Measurements from ENCODE around the gene CD2BP2.
"Not testable (repeated sequence)": the region's sequence is repeated elsewhere in the genome, so short reads cannot be mapped to it uniquely, and the experiment has no call there.

CD2BP2 gene

DNA sequence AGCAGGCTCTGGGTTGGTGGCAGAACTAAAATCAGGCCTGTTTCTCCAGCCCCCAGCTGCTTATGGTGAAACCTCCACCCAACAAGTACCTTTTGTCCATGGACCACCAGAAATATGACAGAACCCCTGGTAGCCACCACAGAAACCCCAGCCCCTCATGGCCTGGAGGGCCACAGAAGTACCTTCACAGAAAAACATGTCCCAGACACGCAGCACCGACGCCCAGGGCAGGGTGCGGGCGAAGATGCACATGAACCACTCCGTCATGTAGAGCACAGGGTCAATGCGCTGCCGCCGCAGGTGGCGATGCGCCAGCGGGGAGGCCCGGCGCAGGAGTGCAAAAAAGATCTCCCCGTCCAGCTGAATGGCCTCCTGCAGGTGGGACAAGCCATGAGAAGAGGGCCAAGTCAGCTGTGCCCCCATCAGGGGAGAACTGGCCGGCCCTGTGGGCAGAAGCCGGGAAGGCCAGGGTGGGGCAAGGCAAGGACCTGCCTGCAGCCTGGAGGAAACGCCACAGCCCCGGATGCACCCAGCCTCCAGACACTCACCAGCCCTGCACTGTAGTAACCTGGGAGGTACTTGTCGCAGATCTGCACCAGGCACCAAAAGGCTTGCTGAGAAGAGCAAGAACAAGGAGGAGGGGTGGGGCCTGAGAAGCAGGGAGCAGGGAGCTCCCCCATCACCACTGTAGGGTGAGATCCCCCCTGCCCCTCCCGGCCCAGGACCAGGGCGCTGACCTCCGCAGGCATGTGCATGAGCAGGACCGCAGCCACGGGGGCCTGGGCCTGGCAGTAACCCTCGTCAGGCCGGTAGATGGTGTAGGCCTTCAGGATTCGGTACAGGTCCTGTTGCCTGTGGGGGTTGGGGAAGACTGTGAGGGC is 4.1 kb upstream of the CD2BP2 start:
- no peak for DNase-seq (ENCODE audit: low read depth)

DNA sequence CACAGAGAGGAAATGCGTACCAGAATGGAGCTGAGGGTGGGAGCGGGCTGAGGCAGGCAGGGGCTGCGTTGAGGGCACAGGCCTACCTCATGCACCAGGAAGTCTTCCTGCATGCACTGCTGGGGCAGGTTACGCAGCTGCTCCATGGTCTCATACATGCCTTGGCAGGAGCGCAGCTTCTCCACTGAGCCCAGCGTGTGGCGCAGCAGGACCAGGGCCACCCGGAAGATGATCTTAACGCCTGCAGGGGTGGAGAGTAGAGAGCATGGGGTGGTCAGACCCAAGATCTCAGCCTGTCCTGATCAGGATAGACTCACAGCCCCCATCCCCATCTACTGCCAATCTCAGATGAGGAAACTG is 3.4 kb upstream of the CD2BP2 start:
- no peak for DNase-seq (ENCODE audit: low read depth)

DNA sequence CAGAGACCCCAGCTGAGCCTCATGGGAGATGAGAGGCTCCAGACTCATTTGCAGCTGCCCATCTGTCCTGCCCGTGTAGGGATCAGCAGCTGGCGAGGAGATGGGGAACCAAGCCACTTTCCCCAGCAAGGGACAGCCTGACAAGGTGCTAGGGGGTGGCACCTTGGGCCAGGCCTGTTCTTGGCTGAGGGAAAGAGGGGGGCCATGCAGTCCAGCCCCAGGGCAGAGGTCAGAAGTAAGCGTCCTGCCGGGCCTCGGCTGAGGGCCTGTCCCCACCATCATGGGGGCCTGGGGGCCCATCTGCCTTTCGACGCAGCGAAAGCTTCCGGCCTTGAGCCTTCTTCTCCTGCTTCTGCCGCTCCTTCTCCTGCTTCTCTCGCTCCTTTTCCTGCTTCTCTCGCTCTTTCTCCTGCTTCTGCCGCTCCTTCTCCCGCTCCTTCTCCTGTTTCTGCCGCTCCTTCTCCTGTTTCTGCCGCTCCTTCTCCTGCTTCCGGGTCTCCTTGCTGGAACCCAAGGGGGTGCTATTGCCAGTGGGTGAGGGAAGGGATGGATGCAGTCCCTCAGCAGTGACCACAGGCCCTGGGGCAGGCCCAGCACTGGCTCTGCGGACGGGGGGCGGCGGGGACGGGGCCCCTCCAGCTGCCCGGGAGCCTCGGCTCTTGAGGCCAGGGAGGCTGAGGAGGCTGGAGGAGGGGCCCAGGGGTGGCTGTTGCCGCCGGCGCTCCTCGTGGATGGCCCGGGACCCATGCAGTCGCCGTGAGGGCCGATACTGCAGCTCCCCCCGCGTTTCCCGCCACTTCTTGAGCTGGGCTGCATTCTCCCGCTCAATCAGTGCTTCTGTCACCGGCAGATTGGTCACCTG is 2.8 kb upstream of the CD2BP2 start:
- no peak for DNase-seq (ENCODE audit: low read depth)

DNA sequence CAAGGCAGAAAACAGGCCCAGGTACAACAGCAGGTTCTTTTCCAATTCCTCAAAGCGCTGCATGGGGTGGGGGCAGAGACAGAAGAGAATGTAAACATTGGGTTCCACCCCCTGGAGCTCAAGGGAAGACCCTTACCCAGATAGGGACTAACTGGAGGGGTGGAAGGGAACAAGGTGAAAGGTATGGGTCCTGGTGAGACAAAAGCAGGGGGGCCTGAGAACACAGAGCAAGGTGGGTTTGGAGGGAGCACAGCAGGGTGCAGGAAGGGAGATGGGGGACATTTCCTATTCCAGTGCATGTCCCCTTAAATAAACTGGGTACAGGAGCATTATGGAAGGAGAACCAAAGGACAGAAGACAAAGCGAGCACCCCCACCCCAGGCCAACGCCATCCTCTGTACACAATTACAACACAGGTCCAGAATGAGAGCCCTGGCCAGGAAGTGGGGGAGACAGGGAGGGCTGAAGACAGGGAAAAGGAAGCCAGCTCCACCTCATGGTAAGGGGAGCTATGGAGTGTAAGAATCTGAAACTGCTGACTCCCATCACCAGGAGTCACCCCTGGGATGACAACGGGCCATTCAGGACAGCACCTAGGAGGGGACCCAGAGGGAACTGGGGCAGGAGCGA is 2.1 kb upstream of the CD2BP2 start:
- DNase-seq (ENCODE audit: low read depth) = no peak

DNA sequence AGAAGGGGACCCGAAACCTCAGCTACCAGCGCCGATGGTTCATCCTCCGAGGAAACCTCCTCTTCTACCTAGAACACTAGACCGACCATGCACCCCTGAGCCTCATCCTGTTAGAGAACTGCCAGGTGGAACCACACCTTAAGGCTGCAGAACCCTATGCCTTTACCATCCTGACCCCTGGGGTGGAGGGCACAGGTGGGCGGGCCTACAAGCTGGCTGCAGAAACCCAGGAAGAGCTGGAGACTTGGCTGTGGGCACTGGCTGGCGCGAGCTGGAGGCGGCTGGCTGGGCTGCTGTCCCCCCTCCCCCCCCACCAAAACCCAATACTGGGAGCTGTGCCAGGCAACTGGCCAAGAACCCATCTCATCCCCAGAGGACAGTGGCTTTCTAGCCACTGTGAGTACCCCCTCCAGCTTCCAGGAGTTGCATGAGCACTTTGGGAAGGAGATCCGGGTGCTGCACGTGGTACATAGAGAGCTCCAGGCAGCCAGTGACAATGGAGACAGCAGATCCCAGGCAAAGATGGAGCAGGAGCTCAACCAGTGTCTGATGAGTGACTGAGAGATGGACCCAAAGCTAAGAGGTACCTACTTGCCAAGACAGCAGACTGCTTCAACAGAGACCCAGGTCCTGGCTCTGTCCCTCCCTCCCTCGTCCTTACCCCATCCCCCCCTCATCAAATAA is 1.4 kb upstream of the CD2BP2 start:
- DNase-seq (ENCODE audit: low read depth) = no peak

GRCh38 chr16:30355954-30356308 is 823 bp upstream of the CD2BP2 start:
- DNase-seq (ENCODE audit: low read depth) = no peak

DNA sequence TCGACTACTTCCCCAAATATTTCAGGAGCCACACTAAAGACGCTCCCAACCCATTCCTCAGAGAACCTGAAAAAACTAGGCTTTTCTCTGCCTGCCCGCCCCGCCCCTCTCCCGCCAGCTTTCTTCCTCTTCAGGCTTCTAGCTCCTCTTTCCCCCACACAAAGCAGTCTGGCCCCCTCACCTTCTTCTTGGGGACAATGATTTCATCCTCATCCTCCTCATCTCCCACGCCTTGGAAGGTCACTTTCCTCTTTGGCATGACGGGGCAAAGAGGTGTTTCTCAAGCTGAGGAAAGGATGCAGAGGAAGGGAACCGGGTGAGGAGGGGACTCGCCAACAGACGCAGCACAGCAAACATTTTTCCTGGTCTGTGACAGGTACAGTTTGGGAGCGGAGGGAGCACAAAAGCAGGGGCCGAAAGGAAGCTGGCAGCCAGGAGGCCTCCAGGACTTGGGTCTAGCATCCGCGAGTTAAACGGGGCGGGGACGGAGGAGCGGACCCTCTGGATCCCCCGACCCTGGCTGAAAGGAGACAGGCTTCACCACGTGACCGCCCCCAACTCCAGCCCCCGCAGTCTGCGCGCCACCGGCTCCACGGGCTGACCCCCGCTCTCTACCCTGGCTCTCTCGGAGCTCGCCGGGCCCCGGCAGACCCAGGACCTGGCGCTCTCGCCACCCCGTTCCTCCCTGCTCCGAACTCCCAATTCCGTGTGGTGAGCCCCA is 525 bp downstream of the CD2BP2 start:
- DNase-seq (ENCODE audit: low read depth) = peak; percentile 25

DNA sequence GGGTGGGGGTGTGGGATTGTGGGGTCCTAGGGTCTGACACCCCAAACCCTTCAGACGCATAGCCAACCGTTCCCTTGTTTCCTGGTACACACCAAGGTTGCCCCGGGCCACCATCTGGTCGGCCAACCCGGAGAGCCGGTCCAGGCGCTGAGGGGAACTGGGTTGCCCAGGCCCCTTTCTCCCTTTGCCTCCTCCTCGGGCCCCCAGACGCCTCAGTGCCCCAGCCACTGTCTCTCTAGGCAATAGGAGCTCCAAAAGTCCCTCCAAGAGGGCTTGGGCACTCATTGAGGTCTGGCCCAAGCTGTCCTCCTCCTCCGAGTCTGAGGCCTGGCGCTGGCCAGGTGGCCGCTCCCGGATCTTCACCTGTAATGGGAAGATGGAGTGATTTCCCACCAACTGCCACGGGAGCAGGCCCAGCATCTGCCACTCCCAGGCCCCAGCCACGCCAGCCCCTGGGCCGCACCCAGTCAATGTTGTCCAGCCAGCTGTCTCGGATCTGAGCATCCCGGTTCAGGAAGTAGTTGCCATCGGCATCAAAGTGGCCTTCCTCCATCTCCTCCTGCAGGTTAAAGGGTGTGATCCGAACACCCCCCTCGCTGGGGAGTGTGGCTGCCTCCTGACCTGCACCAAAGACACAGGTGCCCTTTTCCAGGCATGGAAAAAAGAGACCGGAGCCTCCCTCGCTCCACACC is 1.5 kb downstream of the CD2BP2 start:
- DNase-seq (ENCODE audit: low read depth) = no peak

- no peak for DNase-seq (ENCODE audit: low read depth)
Measured at GRCh38 chr16:30352488-30353401, 2.4 kb downstream of the CD2BP2 start.

GRCh38 chr16:30351586-30352419 is 3.3 kb downstream of the CD2BP2 start:
- DNase-seq (ENCODE audit: low read depth) = peak; percentile 86

- no peak for DNase-seq (ENCODE audit: low read depth)
Measured at GRCh38 chr16:30351001-30351441, 4.1 kb downstream of the CD2BP2 start.

DNA sequence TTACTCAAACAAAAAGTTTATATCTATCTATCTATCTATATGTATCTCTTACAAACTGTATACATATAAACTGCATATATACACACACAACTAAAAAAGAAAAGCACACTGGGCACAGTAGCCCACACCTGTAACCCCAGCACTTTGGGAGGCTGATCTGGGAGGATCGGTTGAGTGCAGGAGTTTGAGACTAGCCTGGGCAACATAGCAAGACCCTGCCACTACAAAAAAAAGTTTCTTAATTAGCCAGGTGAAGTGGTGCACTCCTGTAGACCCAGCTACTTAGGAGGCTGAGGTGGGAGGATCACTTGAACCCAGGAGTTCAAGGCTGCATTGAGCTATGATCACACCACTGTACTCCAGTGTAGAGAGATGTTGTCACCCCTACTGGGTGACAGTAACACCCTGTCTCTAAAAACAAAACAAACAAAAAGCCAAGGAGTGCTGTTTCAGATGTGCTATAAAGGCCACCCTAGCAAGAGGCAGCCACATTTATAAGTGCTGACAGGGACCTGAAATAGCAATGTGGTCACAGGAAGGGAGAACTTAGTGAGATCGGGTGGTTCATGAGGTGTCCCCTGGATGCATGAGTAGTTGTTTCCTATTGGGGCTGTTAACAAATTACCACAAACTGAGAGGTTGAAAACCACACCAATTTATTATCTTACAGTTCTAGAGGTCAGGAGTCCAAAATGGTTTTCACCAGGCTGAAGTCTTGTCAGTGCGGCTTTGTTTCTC is 4.8 kb downstream of the CD2BP2 start:
- no peak for DNase-seq (ENCODE audit: low read depth)

DNA sequence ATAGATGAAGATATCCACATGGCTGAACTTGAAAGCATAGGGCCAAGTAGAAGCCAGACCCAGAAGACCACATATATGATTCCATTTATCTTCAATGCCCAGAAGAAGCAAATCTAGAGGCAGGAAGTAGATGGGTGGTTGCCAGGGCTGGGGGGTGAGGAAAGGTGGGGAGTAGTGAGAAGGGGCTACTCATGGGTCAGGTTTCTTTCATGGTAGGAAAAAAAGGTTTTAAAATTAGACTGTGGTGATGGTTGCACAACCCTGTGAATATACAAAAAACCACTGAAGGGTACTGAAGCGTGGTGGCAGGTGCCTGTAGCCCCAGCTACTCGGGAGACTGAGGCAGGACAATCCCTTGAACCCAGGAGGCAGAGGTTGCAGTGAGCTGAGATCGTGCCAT is 5.4 kb downstream of the CD2BP2 start:
- no peak for DNase-seq (ENCODE audit: low read depth)

DNA sequence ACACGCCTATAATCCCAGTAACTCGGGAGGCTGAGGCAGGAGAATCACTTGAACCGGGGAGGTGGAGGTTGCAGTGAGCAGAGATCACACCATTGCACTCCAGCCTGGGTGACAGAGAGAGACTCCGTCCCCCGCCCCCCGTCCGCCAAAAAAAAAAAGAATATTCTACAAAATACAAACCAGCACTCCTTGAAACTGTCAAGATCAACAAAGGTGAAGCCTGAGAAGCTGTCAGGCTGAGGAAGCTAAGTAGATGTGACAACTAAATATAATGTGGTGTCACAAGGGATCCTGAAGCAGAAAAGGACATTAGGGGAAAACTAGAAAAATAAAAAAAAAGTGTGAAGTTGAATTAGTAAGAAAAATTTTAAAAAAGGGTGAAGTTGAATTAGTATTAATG is 6.2 kb downstream of the CD2BP2 start:
- no peak for DNase-seq (ENCODE audit: low read depth)

- no peak for DNase-seq (ENCODE audit: low read depth)
Measured at GRCh38 chr16:30348113-30348512, 7.0 kb downstream of the CD2BP2 start.

DNA sequence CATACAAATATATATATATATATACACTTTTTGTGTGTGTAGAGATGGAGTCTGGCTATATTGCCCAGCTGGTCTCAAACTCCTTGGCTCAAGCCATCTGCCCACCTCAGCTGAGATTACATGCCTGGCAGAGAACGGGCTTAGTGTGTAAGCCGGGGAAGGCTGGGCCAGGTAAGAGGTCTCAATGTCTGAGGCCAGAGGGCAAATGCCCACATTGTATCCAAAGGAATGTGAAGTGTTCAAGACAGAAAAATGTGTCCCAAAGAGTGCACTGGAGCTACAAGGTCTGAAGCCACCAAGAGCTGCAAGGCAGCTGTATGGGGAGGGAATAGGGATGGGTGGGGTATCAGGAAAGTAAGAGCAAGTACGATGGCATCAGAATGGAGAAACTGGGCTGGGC is 8.8 kb downstream of the CD2BP2 start:
- DNase-seq (ENCODE audit: low read depth) = no peak

DNA sequence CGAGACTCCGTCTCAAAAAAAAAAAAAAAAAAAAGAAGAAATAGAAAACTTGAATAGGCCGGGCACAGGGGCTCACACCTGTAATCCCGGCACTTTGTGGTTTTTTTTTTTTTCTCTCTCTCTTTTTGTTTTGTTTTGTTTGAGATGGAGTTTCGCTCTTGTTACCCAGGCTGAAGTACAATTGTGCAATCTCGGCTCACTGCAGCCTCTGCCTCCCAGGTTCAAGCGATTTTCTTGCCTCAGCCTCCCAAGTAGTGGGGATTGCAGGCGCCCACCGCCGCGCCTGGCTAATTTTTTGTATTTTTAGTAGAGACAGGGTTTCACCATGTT is 11.7 kb downstream of the CD2BP2 start:
- DNase-seq (ENCODE audit: low read depth) = not testable (repeated sequence)

- no peak for DNase-seq (ENCODE audit: low read depth)
Measured at GRCh38 chr16:30342751-30343490, 12.2 kb downstream of the CD2BP2 start.
